Liver (tissue), 9 donors: ENCODE results near the gene NR2C1. TPM values are rescaled to one million over a fixed set of nuclear protein-coding genes. Genes with fewer than 3 reads are reported as not detected.
"Not testable (repeated sequence)": the region's sequence is repeated elsewhere in the genome, so short reads cannot be mapped to it uniquely, and the experiment has no call there.

Experiments used
- DNase-seq: peaks from one replicate; pipeline ENCODE4 v3.0.0-alpha.2; 2017; ENCODE audit warnings: low spot score
- H3K27ac ChIP-seq, 2 donors: one replicate each; pipeline ENCODE4 v1.7.0; 2013; ENCODE audit warnings: inconsistent platforms in 2 of 2, low read length in 2 of 2, control low read depth in 1 of 2, low read depth in 1 of 2, mild to moderate bottlenecking in 1 of 2
- H3K27me3 ChIP-seq, 4 donors: one replicate each; pipeline versions ENCODE4 v1.6.1 to v1.7.0; 2013; ENCODE audit warnings: low read length in 3 of 4, inconsistent platforms in 1 of 4, mild to moderate bottlenecking in 1 of 4, moderate library complexity in 1 of 4; ENCODE audit not compliant: control insufficient read depth in 4 of 4, insufficient read depth in 4 of 4
- H3K36me3 ChIP-seq, 4 donors: one replicate each; pipeline versions ENCODE4 v1.6.1 to v1.7.0; 2013; ENCODE audit warnings: low read length in 3 of 4, mild to moderate bottlenecking in 3 of 4, low read depth in 1 of 4, moderate library complexity in 1 of 4; ENCODE audit not compliant: control insufficient read depth in 4 of 4, insufficient read depth in 3 of 4
- H3K4me1 ChIP-seq, 4 donors: one replicate each; pipeline versions ENCODE4 v1.6.1 to v1.7.0; 2013; ENCODE audit warnings: low read length in 3 of 4, mild to moderate bottlenecking in 3 of 4, moderate library complexity in 1 of 4; ENCODE audit not compliant: control insufficient read depth in 4 of 4, insufficient read depth in 4 of 4
- H3K4me3 ChIP-seq, 3 donors: one replicate each; pipeline versions ENCODE4 v1.6.1 to v1.7.0; 2013; ENCODE audit warnings: low read length in 3 of 3, control low read depth in 1 of 3, low read depth in 1 of 3, mild to moderate bottlenecking in 1 of 3
- H3K9ac ChIP-seq, 2 donors: one replicate each; pipeline ENCODE4 v1.7.0; 2013; ENCODE audit warnings: low read length in 2 of 2, mild to moderate bottlenecking in 2 of 2, moderate library complexity in 2 of 2, control low read depth in 1 of 2, low read depth in 1 of 2
- H3K9me3 ChIP-seq, 4 donors: one replicate each; pipeline versions ENCODE4 v1.6.1 to v1.7.0; 2013; ENCODE audit warnings: low read length in 3 of 4; ENCODE audit not compliant: control insufficient read depth in 4 of 4
- ATF3 ChIP-seq: IDR thresholded peaks from 2 replicates; pipeline ENCODE4 v1.6.1; 2016; ENCODE audit warnings: antibody characterized with exemption
- EGR1 ChIP-seq, 2 donors: IDR thresholded peaks; 2 replicates each; pipeline ENCODE4 v1.6.1; 2016 to 2018; ENCODE audit warnings: antibody characterized with exemption in 2 of 2, low read depth in 2 of 2
- FOXA1 ChIP-seq: IDR thresholded peaks from 2 replicates; pipeline ENCODE4 v1.6.1; 2016; ENCODE audit warnings: antibody characterized with exemption
- FOXA2 ChIP-seq: IDR thresholded peaks from 2 replicates; pipeline ENCODE4 v1.6.1; 2016; ENCODE audit warnings: antibody characterized with exemption
- GABPA ChIP-seq, 2 donors: IDR thresholded peaks in 1 of 2; conservative IDR thresholded peaks in 1 of 2; 2 replicates each; pipeline ENCODE4 v1.6.1; 2016; ENCODE audit warnings: antibody characterized with exemption in 2 of 2, mild to moderate bottlenecking in 1 of 2, moderate library complexity in 1 of 2
- HNF4A ChIP-seq, 2 donors: conservative IDR thresholded peaks; 2 replicates each; pipeline ENCODE4 v1.6.1; 2016; ENCODE audit warnings: antibody characterized with exemption in 2 of 2, mild to moderate bottlenecking in 2 of 2
- HNF4G ChIP-seq: IDR thresholded peaks from 2 replicates; pipeline ENCODE4 v1.6.1; 2016; ENCODE audit warnings: antibody characterized with exemption
- JUND ChIP-seq, 2 donors: IDR thresholded peaks; 2 replicates each; pipeline ENCODE4 v1.6.1; 2016; ENCODE audit warnings: antibody characterized with exemption in 2 of 2
- MAX ChIP-seq: IDR thresholded peaks from 2 replicates; pipeline ENCODE4 v1.6.1; 2016; ENCODE audit warnings: antibody characterized with exemption
- NR2F2 ChIP-seq: IDR thresholded peaks from 2 replicates; pipeline ENCODE4 v1.6.1; 2016; ENCODE audit warnings: antibody characterized with exemption
- RAD21 ChIP-seq, 2 donors: IDR thresholded peaks; 2 replicates each; pipeline ENCODE4 v1.6.1; 2016; ENCODE audit warnings: antibody characterized with exemption in 2 of 2, mild to moderate bottlenecking in 2 of 2
- RXRA ChIP-seq, 2 donors: IDR thresholded peaks; 2 replicates each; pipeline ENCODE4 v1.6.1; 2017 to 2018; ENCODE audit warnings: antibody characterized with exemption in 2 of 2, mild to moderate bottlenecking in 1 of 2
- SP1 ChIP-seq: IDR thresholded peaks from 2 replicates; pipeline ENCODE4 v1.6.1; 2018; ENCODE audit warnings: antibody characterized with exemption, mild to moderate bottlenecking
- TAF1 ChIP-seq: conservative IDR thresholded peaks from 2 replicates; pipeline ENCODE4 v1.6.1; 2016; ENCODE audit warnings: antibody characterized with exemption, mild to moderate bottlenecking
- YY1 ChIP-seq: IDR thresholded peaks from 2 replicates; pipeline ENCODE4 v1.6.1; 2016; ENCODE audit warnings: antibody characterized with exemption, mild to moderate bottlenecking
- ZBTB33 ChIP-seq: IDR thresholded peaks from 2 replicates; pipeline ENCODE4 v1.6.1; 2016; ENCODE audit warnings: antibody characterized with exemption
- WGBS: extraction: QIAGEN DNeasy Blood & Tissue Kit; methylation state at CpG from one replicate; pipeline ENCODE4 v1.1.7; 2013; 5-methylcytosine and 5-hydroxymethylcytosine counted together
- polyA plus RNA-seq, 2 donors: library from polyadenylated mRNA; stranded (reverse) in 1 of 2; unstranded in 1 of 2; fragments of 200-250 nt in 1 of 2; fragments of >200 nt in 1 of 2; fragmentation: Nextera tagmentation in 1 of 2; extraction: Ambion mirVana in 1 of 2; gene quantifications; one replicate each; pipeline versions ENCODE4 v1.2.1 to v1.2.3, GENCODE V29; 2013 to 2015
- total RNA-seq, 2 donors: library from RNA; depleted of rRNA; stranded (reverse); fragments of >200 nt; gene quantifications; one replicate each; pipeline ENCODE4 v1.2.3, GENCODE V29; 2014
- TF ChIP-seq, protein P1 (sequence below): fragments of 150-350 bp; IDR thresholded peaks from 2 replicates; pipeline ENCODE4 v1.5.1; 2017; ENCODE audit warnings: improper control_type of control experiment, low read depth, low read length; ENCODE audit not compliant: missing input control
- donor health status: healthy.
- donor health status: healthy.
- donor health status: healthy.
- donor health status: healthy.
- donor health status: healthy.

NR2C1 gene
- total and polyA plus RNA-seq, 4 donors, result 8.3 to 32.0 (median 21.0) TPM

- no peaks in the 10 kb centered on the region for H3K27me3 ChIP-seq
- no peak for DNase-seq
- no peak overlapping the region for H3K27ac ChIP-seq
- WGBS, result 82% methylated on average over 2 of the region's 2 CpGs
- TF ChIP-seq HNF4G (no peak), FOXA1 (no peak), ZBTB33 (no peak), NR2F2 (no peak), YY1 (no peak), FOXA2 (no peak), JUND (IDR thresholded peaks at IDR 0.05) (no peak), EGR1 (IDR thresholded peaks at IDR 0.05; ENCODE audit: low read depth in 2 of 2) (no peak), RAD21 (IDR thresholded peaks at IDR 0.05) (no peak), RXRA (IDR thresholded peaks at IDR 0.05) (no peak), SP1 (no peak), TAF1 (no peak)
- no peak overlapping the region for H3K9ac ChIP-seq
- H3K4me1 ChIP-seq, result peaks cover 0 to 11% (median 4%) of the 10 kb centered on the region in 4 donors
- H3K9me3 ChIP-seq, result no peaks in the 10 kb centered on the region
- H3K36me3 ChIP-seq, result peaks cover 0 to 4% (median 2%) of the 10 kb centered on the region in 4 donors
- H3K4me3 ChIP-seq, result no peak overlapping the region
Measured at GRCh38 chr12:95096378-95096777, 23.0 kb upstream of the NR2C1 start.

GRCh38 chr12:95095866-95096265 lies 22.4 kb upstream of the NR2C1 start:
- not testable (repeated sequence) for H3K9me3 ChIP-seq, H3K4me3 ChIP-seq, H3K9ac ChIP-seq, H3K36me3 ChIP-seq, DNase-seq, H3K27ac ChIP-seq, H3K27me3 ChIP-seq
- 80% methylated on average over 2 of the region's 2 CpGs for WGBS
- H3K4me1 ChIP-seq, result peaks cover 0 to 11% (median 4%) of the 10 kb centered on the region in 4 donors

GRCh38 chr12:95089462-95089861 lies 16.0 kb upstream of the NR2C1 start:
- H3K27me3 ChIP-seq, result no peaks in the 10 kb centered on the region
- H3K36me3 ChIP-seq, result peaks cover 0 to 11% (median 3%) of the 10 kb centered on the region in 4 donors
- TF ChIP-seq NR2F2, result no peak
- no peak for TF ChIP-seq HNF4G
- no peak for TF ChIP-seq YY1
- TF ChIP-seq RAD21 (IDR thresholded peaks at IDR 0.05), result no peak
- no peak for TF ChIP-seq RXRA (IDR thresholded peaks at IDR 0.05)
- TF ChIP-seq FOXA2, result no peak
- no peak for TF ChIP-seq ATF3
- H3K4me1 ChIP-seq, result peaks cover 1 to 9% (median 2%) of the 10 kb centered on the region in 4 donors
- H3K9me3 ChIP-seq, result no peaks in the 10 kb centered on the region
- 79% methylated on average over 1 of the region's 1 CpG for WGBS
- DNase-seq, result no peak
- H3K9ac ChIP-seq, result no peak overlapping the region
- no peak overlapping the region for H3K27ac ChIP-seq
- no peak overlapping the region for H3K4me3 ChIP-seq

DNA sequence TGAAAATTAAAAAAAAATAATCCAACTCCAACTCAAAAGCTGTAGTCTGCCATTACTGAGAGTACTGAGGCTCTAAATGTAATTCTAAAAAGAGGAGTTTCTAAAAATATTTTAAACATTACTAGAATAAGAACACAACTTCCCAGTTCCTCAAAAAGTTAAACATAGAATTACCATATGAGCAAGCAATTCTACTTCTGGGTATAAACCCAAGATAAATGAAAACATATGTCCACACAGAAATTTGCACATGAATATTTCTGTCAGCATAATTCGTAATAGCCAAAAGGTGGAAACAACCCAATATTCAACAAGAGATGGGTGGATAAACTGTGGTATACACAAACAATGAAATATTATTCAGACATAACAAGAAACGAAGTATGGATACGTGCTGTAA lies 15.0 kb upstream of the NR2C1 start:
- H3K27ac ChIP-seq, result no peak overlapping the region
- H3K9me3 ChIP-seq, result no peaks in the 10 kb centered on the region
- no peak for DNase-seq
- no peak overlapping the region for H3K4me3 ChIP-seq
- no peak overlapping the region for H3K9ac ChIP-seq
- H3K27me3 ChIP-seq, result no peaks in the 10 kb centered on the region
- H3K4me1 ChIP-seq, result peaks cover 2 to 12% (median 3%) of the 10 kb centered on the region in 4 donors
- H3K36me3 ChIP-seq, result peaks cover 0 to 11% (median 3%) of the 10 kb centered on the region in 4 donors
- 97% methylated on average over 3 of the region's 3 CpGs for WGBS
- TF ChIP-seq HNF4A (conservative IDR thresholded peaks at IDR 0.05) (no peak), YY1 (no peak), FOXA2 (no peak), TAF1 (no peak), FOXA1 (no peak), JUND (IDR thresholded peaks at IDR 0.05) (no peak), NR2F2 (no peak), SP1 (no peak), RXRA (IDR thresholded peaks at IDR 0.05) (no peak), ZBTB33 (no peak), GABPA (IDR thresholded peaks at IDR 0.05 in 1 of 2, conservative IDR thresholded peaks at IDR 0.05 in 1 of 2) (no peak), MAX (no peak), HNF4G (no peak), RAD21 (IDR thresholded peaks at IDR 0.05) (no peak)
- TF ChIP-seq, protein P1, sequence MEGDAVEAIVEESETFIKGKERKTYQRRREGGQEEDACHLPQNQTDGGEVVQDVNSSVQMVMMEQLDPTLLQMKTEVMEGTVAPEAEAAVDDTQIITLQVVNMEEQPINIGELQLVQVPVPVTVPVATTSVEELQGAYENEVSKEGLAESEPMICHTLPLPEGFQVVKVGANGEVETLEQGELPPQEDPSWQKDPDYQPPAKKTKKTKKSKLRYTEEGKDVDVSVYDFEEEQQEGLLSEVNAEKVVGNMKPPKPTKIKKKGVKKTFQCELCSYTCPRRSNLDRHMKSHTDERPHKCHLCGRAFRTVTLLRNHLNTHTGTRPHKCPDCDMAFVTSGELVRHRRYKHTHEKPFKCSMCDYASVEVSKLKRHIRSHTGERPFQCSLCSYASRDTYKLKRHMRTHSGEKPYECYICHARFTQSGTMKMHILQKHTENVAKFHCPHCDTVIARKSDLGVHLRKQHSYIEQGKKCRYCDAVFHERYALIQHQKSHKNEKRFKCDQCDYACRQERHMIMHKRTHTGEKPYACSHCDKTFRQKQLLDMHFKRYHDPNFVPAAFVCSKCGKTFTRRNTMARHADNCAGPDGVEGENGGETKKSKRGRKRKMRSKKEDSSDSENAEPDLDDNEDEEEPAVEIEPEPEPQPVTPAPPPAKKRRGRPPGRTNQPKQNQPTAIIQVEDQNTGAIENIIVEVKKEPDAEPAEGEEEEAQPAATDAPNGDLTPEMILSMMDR, result no peak
